GM12873 (cell line): ENCODE results near the gene RBM44.

Source experiments
- TF ChIP-seq, protein P1 (sequence below): IDR thresholded peaks from 2 replicates; pipeline ENCODE4 v1.5.1; 2012; ENCODE audit warnings: low read depth, mild to moderate bottlenecking, moderate library complexity, low read length, control low read depth; ENCODE audit not compliant: insufficient read depth; ENCODE audit errors: missing control alignments

Gene RBM44

GRCh38 chr2:237819231-237819630 lies 20.7 kb downstream of the RBM44 start:
- TF ChIP-seq, protein P1, sequence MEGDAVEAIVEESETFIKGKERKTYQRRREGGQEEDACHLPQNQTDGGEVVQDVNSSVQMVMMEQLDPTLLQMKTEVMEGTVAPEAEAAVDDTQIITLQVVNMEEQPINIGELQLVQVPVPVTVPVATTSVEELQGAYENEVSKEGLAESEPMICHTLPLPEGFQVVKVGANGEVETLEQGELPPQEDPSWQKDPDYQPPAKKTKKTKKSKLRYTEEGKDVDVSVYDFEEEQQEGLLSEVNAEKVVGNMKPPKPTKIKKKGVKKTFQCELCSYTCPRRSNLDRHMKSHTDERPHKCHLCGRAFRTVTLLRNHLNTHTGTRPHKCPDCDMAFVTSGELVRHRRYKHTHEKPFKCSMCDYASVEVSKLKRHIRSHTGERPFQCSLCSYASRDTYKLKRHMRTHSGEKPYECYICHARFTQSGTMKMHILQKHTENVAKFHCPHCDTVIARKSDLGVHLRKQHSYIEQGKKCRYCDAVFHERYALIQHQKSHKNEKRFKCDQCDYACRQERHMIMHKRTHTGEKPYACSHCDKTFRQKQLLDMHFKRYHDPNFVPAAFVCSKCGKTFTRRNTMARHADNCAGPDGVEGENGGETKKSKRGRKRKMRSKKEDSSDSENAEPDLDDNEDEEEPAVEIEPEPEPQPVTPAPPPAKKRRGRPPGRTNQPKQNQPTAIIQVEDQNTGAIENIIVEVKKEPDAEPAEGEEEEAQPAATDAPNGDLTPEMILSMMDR: no peak

DNA sequence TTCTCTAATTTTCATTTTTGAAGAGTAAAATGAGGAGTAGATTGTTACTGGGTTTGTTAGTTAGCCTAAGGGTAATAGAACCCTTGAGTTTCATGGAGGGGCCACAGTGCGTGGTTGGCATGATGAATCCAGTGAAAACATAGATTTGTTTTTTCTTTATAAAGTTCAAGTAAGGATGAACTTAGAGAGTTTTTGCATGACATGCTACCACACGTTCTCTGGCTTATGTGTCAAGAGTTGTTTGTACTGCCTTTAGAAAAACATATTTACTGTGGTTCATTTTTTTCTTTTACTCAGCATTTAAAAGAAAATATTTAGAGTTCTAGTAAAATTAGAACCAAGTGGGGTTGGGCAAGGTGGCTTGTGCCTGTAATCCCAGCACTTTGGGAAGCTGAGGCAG lies 21.8 kb downstream of the RBM44 start:
- TF ChIP-seq, protein P1: no peak

DNA sequence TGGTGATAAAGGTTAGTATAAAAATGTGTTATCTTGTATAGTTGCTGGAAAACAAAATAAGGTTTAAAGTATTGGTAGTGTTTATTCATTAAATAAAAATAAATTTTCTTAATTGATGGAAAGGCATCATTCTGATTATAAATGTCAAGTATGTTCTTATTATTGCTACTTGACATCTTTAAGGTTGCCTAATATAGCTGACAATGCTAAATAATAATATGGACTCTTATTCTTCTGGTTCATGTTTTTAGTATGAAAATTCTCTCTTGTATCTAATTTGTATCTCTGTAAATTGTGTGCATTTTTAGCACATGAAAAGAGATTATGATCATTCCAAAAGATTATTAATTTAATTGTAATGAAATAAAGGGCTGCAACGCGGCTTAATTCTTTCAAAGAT lies 25.0 kb downstream of the RBM44 start:
- TF ChIP-seq, protein P1: no peak

DNA sequence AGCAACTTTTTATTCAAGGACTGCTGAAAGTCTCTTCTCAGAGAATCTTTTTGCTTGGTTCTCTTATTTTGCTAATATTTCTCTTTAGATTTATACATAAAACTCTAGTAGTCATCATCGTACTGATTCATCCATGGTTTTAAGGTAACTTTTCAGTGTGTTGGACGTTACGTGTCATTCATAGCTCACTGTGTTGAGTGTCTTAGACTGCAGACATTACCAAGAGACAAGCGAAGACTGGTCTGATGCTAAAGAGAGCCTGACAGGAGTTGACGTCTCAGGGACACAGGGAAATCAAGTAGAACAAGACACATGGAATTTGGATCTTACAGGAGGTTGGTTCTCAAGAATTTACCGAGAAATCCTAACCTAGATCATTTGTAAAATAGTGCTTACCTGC lies 25.5 kb downstream of the RBM44 start:
- TF ChIP-seq, protein P1: no peak

- TF ChIP-seq, protein P1: no peak
These were observed 28.9 kb downstream of the RBM44 start for GRCh38 chr2:237827421-237827987.

- TF ChIP-seq, protein P1: no peak
These were observed 31.9 kb downstream of the RBM44 start for GRCh38 chr2:237830522-237830921.

DNA sequence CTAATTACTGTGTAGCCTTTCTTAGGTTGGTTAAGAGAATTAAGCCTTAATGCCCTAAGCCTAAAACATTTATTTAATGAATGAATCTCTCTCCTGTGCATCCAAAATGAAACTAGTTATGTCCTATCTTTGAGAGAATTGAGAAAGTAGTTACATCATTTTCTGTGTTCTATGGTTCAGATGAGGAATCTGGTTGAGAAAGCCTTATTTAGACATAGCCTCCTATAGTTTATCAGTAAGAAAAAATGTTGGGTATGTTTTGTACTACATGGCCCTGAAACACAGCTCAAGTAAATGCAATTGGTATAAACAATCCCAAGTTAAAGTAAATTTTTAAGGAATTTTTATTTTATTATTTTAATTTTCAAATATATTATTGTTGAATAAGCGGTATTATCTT lies 35.0 kb downstream of the RBM44 start:
- TF ChIP-seq, protein P1: no peak
